GM13977 (cell line): ENCODE measurements around the gene CTIF.

Experiments
- DNase-seq: peaks from one replicate; pipeline ENCODE4 v3.0.0; 2012; ENCODE audit warnings: low spot score
- in situ Hi-C: fragments of 300-500 bp; cut with MboI; formaldehyde crosslinking; loops from one replicate; pipeline ENCODE4 v1.12.0; 2022; ENCODE audit warnings: low sequenced_read_pairs, low pct_unique_long_range_greater_than_20kb, mixed read lengths, inconsistent platforms; ENCODE audit not compliant: unreplicated experiment
- TF ChIP-seq, protein P1 (sequence below): IDR thresholded peaks from 2 replicates; pipeline ENCODE4 v1.5.1; 2012; ENCODE audit warnings: mild to moderate bottlenecking, control low read depth; ENCODE audit not compliant: insufficient read depth; ENCODE audit errors: extremely low read depth, missing control alignments

The CTIF gene

GRCh38 chr18:48735080-48735676 lies 196.3 kb downstream of the CTIF start:
- no peak for DNase-seq
- in situ Hi-C loops: no loop called here
- TF ChIP-seq, protein P1, sequence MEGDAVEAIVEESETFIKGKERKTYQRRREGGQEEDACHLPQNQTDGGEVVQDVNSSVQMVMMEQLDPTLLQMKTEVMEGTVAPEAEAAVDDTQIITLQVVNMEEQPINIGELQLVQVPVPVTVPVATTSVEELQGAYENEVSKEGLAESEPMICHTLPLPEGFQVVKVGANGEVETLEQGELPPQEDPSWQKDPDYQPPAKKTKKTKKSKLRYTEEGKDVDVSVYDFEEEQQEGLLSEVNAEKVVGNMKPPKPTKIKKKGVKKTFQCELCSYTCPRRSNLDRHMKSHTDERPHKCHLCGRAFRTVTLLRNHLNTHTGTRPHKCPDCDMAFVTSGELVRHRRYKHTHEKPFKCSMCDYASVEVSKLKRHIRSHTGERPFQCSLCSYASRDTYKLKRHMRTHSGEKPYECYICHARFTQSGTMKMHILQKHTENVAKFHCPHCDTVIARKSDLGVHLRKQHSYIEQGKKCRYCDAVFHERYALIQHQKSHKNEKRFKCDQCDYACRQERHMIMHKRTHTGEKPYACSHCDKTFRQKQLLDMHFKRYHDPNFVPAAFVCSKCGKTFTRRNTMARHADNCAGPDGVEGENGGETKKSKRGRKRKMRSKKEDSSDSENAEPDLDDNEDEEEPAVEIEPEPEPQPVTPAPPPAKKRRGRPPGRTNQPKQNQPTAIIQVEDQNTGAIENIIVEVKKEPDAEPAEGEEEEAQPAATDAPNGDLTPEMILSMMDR: no peak

- TF ChIP-seq, protein P1: no peak
- in situ Hi-C loops: no loop called here
Observed at GRCh38 chr18:48735681-48736255, 196.9 kb downstream of the CTIF start.

GRCh38 chr18:48736321-48737260 lies 197.8 kb downstream of the CTIF start:
- TF ChIP-seq, protein P1: no peak
- in situ Hi-C loops: no loop called here
- DNase-seq: no peak

More at GRCh38 chr18:48735681-48736255, 196.9 kb downstream of the CTIF start:
- DNase-seq: no peak

GRCh38 chr18:48739266-48740067 lies 200.6 kb downstream of the CTIF start:
- TF ChIP-seq, protein P1: no peak
- in situ Hi-C loops: no loop called here
- DNase-seq: no peak

GRCh38 chr18:48740068-48740440 lies 201.2 kb downstream of the CTIF start:
- in situ Hi-C loops: no loop called here
- no peak for DNase-seq
- TF ChIP-seq, protein P1: no peak

DNA sequence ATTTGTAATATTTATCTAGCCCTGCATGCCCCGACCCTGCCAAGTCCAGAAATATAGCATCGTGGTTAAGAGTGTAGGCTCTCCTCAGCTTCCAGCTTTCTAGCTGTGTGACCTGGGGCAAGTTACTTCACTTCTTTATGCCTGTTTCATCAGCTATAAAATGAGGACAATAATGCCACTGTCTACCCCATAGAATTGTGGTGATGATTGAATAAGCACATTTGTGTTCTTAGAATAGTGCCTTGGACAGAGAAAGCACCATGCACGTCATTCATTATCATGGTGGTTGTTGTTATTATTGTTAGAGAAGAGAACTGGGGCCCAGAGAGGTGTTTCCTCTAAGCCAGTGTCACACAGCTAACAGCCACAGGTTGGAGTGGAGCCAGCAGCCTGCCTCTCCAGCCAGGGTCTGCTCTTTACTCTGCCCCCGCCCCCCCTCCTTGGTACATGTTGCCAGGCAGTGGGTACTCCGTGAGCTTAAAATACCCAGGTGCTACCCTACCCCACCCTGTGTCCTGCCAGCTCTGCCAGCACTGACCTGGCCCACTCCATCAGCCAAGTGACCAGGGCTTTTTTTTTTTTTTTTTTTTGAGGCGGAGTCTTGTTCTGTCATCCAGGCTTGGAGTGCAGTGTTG lies 202.1 kb downstream of the CTIF start:
- DNase-seq: no peak
- in situ Hi-C loops: no loop called here
- TF ChIP-seq, protein P1: no peak
